GM23338 (cell line): ENCODE measurements around the gene PTPRJ. TPM values are rescaled to one million over a fixed set of nuclear protein-coding genes. Genes with fewer than 3 reads are reported as not detected.
A peak's percentile ranks its signal among the peaks of the same experiment; 100 is the strongest.

Experiments used
- ATAC-seq: fragments of 200-7000 bp; cut with Tn5 transposase; 3 replicates; pipeline ENCODE4 v1.9.1; 2020
- DNase-seq: peaks from one replicate; pipeline ENCODE4 v3.0.0-alpha.2; 2015; ENCODE audit warnings: low spot score
- H2AFZ ChIP-seq: fragments of 200-600 bp; sonication (generic); 2 replicates; pipeline ENCODE4 v1.8.0; 2016; ENCODE audit warnings: antibody characterized with exemption, mild to moderate bottlenecking, moderate library complexity
- H3F3A ChIP-seq: fragments of 200-600 bp; sonication (generic); replicated peaks from 2 replicates; pipeline ENCODE4 v1.8.0; 2017; ENCODE audit warnings: antibody characterized with exemption, mixed run types, low read depth
- H3K27ac ChIP-seq: fragments of 200-600 bp; sonication (generic); 2 replicates; pipeline ENCODE4 v1.6.1; 2016; ENCODE audit warnings: low read depth
- H3K27me3 ChIP-seq: fragments of 200-600 bp; sonication (generic); 2 replicates; pipeline ENCODE4 v1.8.0; 2016; ENCODE audit warnings: mild to moderate bottlenecking, mixed run types, moderate library complexity; ENCODE audit not compliant: insufficient read depth
- H3K36me3 ChIP-seq: fragments of 200-600 bp; sonication (generic); 2 replicates; pipeline ENCODE4 v1.8.0; 2016; ENCODE audit warnings: mild to moderate bottlenecking; ENCODE audit not compliant: insufficient read depth
- H3K4me1 ChIP-seq: fragments of 200-600 bp; sonication (generic); 2 replicates; pipeline ENCODE4 v1.8.0; 2016; ENCODE audit warnings: mild to moderate bottlenecking, moderate library complexity; ENCODE audit not compliant: insufficient read depth
- H3K4me2 ChIP-seq: fragments of 200-600 bp; sonication (generic); 2 replicates; pipeline ENCODE4 v1.7.1; 2017; ENCODE audit warnings: mixed run types
- H3K4me3 ChIP-seq: fragments of 200-600 bp; sonication (generic); 2 replicates; pipeline ENCODE4 v1.6.1; 2016; ENCODE audit warnings: mixed run types
- H3K79me2 ChIP-seq: fragments of 200-600 bp; sonication (generic); replicated peaks from 2 replicates; pipeline ENCODE4 v1.8.0; 2017; ENCODE audit warnings: mild to moderate bottlenecking; ENCODE audit not compliant: insufficient read depth
- H3K9me2 ChIP-seq: fragments of 200-600 bp; sonication (generic); 2 replicates; pipeline ENCODE4 v1.8.0; 2017; ENCODE audit not compliant: insufficient read depth
- H4K20me1 ChIP-seq: fragments of 200-600 bp; sonication (generic); replicated peaks from 2 replicates; pipeline ENCODE4 v1.8.0; 2017; ENCODE audit warnings: mild to moderate bottlenecking; ENCODE audit not compliant: insufficient read depth
- H3K27ac Mint-ChIP-seq: 2 replicates; pipeline ENCODE4 v1.8.0; 2020; ENCODE audit warnings: inconsistent platforms, mild to moderate bottlenecking, moderate library complexity, mixed read lengths
- H3K27me3 Mint-ChIP-seq: 3 replicates; pipeline ENCODE4 v1.8.0; 2022; ENCODE audit warnings: low read depth, mild to moderate bottlenecking, moderate library complexity, mixed read lengths, inconsistent platforms; ENCODE audit not compliant: insufficient read depth, poor library complexity
- H3K36me3 Mint-ChIP-seq: 3 replicates; pipeline ENCODE4 v1.8.0; 2021; ENCODE audit warnings: low read depth, mild to moderate bottlenecking, inconsistent platforms, moderate library complexity, mixed read lengths
- H3K4me1 Mint-ChIP-seq: 3 replicates; pipeline ENCODE4 v1.8.0; 2020; ENCODE audit warnings: mild to moderate bottlenecking, inconsistent platforms, mixed read lengths
- H3K4me3 Mint-ChIP-seq: 3 replicates; pipeline ENCODE4 v1.8.0; 2021; ENCODE audit warnings: moderate library complexity, mild to moderate bottlenecking, inconsistent platforms, mixed read lengths
- H3K9me3 Mint-ChIP-seq: 3 replicates; pipeline ENCODE4 v1.8.0; 2020; ENCODE audit warnings: moderate library complexity, mild to moderate bottlenecking, inconsistent platforms, mixed read lengths
- CREB1 ChIP-seq: fragments of 250-450 bp; sonication (Bioruptor Pico); IDR thresholded peaks from 2 replicates; pipeline ENCODE4 v1.5.0; 2020; ENCODE audit warnings: low read depth, mild to moderate bottlenecking, moderate library complexity
- CTCF ChIP-seq, 2 experiments: fragments of 200-600 bp in 1 of 2; sonication (generic) in 1 of 2; conservative IDR thresholded peaks; 2 replicates each; pipeline versions ENCODE4 v1.5.1 to v1.6.1; 2016 to 2017; ENCODE audit warnings: antibody characterized with exemption in 2 of 2, low read depth in 2 of 2, mild to moderate bottlenecking in 2 of 2, moderate library complexity in 1 of 2
- ETS1 ChIP-seq: IDR thresholded peaks from 2 replicates; pipeline ENCODE4 v1.6.1; 2016; ENCODE audit warnings: antibody characterized with exemption
- EZH2 ChIP-seq: fragments of 200-600 bp; sonication (generic); IDR thresholded peaks from one replicate; pipeline ENCODE4 v1.8.0; 2017; ENCODE audit warnings: antibody characterized with exemption, mild to moderate bottlenecking, low read depth; ENCODE audit not compliant: unreplicated experiment
- EZH2phosphoT487 ChIP-seq: fragments of 200-600 bp; sonication (generic); IDR thresholded peaks from one replicate; pipeline ENCODE4 v1.8.1; 2018; ENCODE audit warnings: antibody characterized with exemption; ENCODE audit not compliant: unreplicated experiment
- JUNB ChIP-seq: IDR thresholded peaks from one replicate; pipeline ENCODE4 v1.6.1; 2016; ENCODE audit warnings: antibody characterized with exemption; ENCODE audit not compliant: unreplicated experiment
- REST ChIP-seq: IDR thresholded peaks from one replicate; pipeline ENCODE4 v1.6.1; 2018; ENCODE audit warnings: antibody characterized with exemption; ENCODE audit not compliant: unreplicated experiment
- STAT1 ChIP-seq: IDR thresholded peaks from one replicate; pipeline ENCODE4 v1.6.1; 2016; ENCODE audit warnings: antibody characterized with exemption; ENCODE audit not compliant: unreplicated experiment
- ZNF114 ChIP-seq: fragments of 250-450 bp; sonication (Bioruptor Pico); IDR thresholded peaks from 2 replicates; pipeline ENCODE4 v1.5.0; 2020; ENCODE audit warnings: mild to moderate bottlenecking, moderate library complexity
- ZNF331 ChIP-seq: fragments of 250-450 bp; sonication (Bioruptor Pico); IDR thresholded peaks from 2 replicates; pipeline ENCODE4 v1.5.0; 2020; ENCODE audit warnings: low read depth, mild to moderate bottlenecking, moderate library complexity
- polyA plus RNA-seq: library from polyadenylated mRNA; unstranded; fragments of >200 nt; fragmentation: Nextera tagmentation; extraction: Ambion mirVana; gene quantifications from 2 replicates; pipeline ENCODE4 v1.2.1, GENCODE V29; 2016
- total RNA-seq: library from RNA; depleted of rRNA; stranded (reverse); fragments of >200 nt; shearing (Covaris generic); gene quantifications from 2 replicates; pipeline ENCODE4 v1.2.3, GENCODE V29; 2014

The PTPRJ gene
- total and polyA plus RNA-seq, 2 experiments from 2014 or later, result 4.2 to 16.0 TPM

- Mint-ChIP-seq H3K4me3 (no peak overlapping the region), H3K4me1 (peaks cover 30% of the 10 kb centered on the region), H3K9me3 (no peaks in the 10 kb centered on the region), H3K36me3 (peaks cover 3% of the 10 kb centered on the region; the same call in 1 of the 3 replicates), H3K27ac (peak overlapping the region; percentile 30; the same call in 1 of the 2 replicates), H3K27me3 (peaks cover 4% of the 10 kb centered on the region)
- ATAC-seq, result no peak
- TF ChIP-seq CREB1 (CRISPR knock-in tag) (no peak), CTCF (conservative IDR thresholded peaks at IDR 0.05; ENCODE audit: low read depth in 2 of 2) (no peak), REST (no peak), ZNF114 (CRISPR knock-in tag) (no peak), ZNF331 (CRISPR knock-in tag) (no peak), STAT1 (no peak), ETS1 (no peak), JUNB (no peak), EZH2 (no peak), EZH2phosphoT487 (no peak)
- Histone ChIP-seq H3K27me3 (no peaks in the 10 kb centered on the region), H4K20me1 (peaks cover 10% of the 10 kb centered on the region; the same call in 1 of the 2 replicates), H3F3A (peaks cover 6% of the 10 kb centered on the region; the same call in 1 of the 2 replicates), H3K27ac (no peak overlapping the region; the same call in 1 of the 2 replicates), H3K4me1 (peaks cover 35% of the 10 kb centered on the region), H3K36me3 (no peaks in the 10 kb centered on the region), H3K4me3 (no peak overlapping the region), H3K9me2 (no peaks in the 10 kb centered on the region), H2AFZ (no peak overlapping the region), H3K4me2 (no peak overlapping the region), H3K79me2 (peaks cover 87% of the 10 kb centered on the region)
- DNase-seq, result no peak
These were observed 9.4 kb downstream of the PTPRJ start for GRCh38 chr11:47989779-47990178.
